MCF 10A (cell line): Measurements from ENCODE around the gene NUAK2. TPM values are rescaled to one million over a fixed set of nuclear protein-coding genes. Genes with fewer than 3 reads are reported as not detected.

Source experiments
- BruUV-seq: library from RNA; stranded (reverse); fragments of 400-500 nt; replicated peaks from 2 replicates; lab custom pipeline; 2021; lab: Mats Ljungman, UMichigan
- CTCF ChIA-PET: fragments of 300-600 bp; sonication (Branson Sonifier 250); formaldehyde crosslinking; extraction: SDS; loops from one replicate; lab custom pipeline; 2021; ENCODE audit warnings: antibody characterized with exemption, inconsistent platforms; lab: Yijun Ruan, JAX
- POLR2A ChIA-PET: fragments of 300-600, 350-650 bp; sonication (Branson Sonifier 250); formaldehyde crosslinking; extraction: SDS; loops from one replicate; lab custom pipeline; 2020; ENCODE audit warnings: antibody characterized with exemption, inconsistent platforms; lab: Yijun Ruan, JAX
- DNase-seq: peaks from one replicate; pipeline ENCODE4 v3.0.0-alpha.2; 2018; ENCODE audit not compliant: unreplicated experiment
- H3K27ac Mint-ChIP-seq: one replicate; pipeline ENCODE4 v1.8.0; 2022; ENCODE audit warnings: mild to moderate bottlenecking, low read depth, mixed read lengths; ENCODE audit not compliant: unreplicated experiment
- H3K27me3 Mint-ChIP-seq: one replicate; pipeline ENCODE4 v1.8.0; 2022; ENCODE audit warnings: mixed read lengths; ENCODE audit not compliant: insufficient read depth, unreplicated experiment
- H3K36me3 Mint-ChIP-seq: one replicate; pipeline ENCODE4 v1.8.0; 2022; ENCODE audit warnings: mild to moderate bottlenecking, moderate library complexity, mixed read lengths; ENCODE audit not compliant: insufficient read depth, unreplicated experiment
- H3K4me1 Mint-ChIP-seq: one replicate; pipeline ENCODE4 v1.8.0; 2022; ENCODE audit warnings: mixed read lengths; ENCODE audit not compliant: insufficient read depth, unreplicated experiment
- H3K4me3 Mint-ChIP-seq: one replicate; pipeline ENCODE4 v1.8.0; 2022; ENCODE audit warnings: mild to moderate bottlenecking, moderate library complexity, mixed read lengths; ENCODE audit not compliant: unreplicated experiment
- H3K9me3 Mint-ChIP-seq: one replicate; pipeline ENCODE4 v1.8.0; 2022; ENCODE audit warnings: mixed read lengths; ENCODE audit not compliant: unreplicated experiment
- CTCF ChIP-seq: fragments of 200-600 bp; IDR thresholded peaks from one replicate; pipeline ENCODE4 v1.8.0; 2022; ENCODE audit warnings: antibody characterized with exemption, mild to moderate bottlenecking; ENCODE audit not compliant: unreplicated experiment
- intact Hi-C: fragments of 100-400 bp; cut with micrococcal nuclease; formaldehyde crosslinking; loops from 2 replicates; pipeline ENCODE4 v1.14.1; 2022
- total RNA-seq: library from RNA; stranded (reverse); gene quantifications from 2 replicates; pipeline ENCODE4 v1.2.3, GENCODE V29; 2022

The NUAK2 gene
- total RNA-seq, 1 experiment from 2014 or later: 6.0 TPM

- Mint-ChIP-seq H3K36me3 (no peaks in the 10 kb centered on the region), H3K4me3 (no peak overlapping the region), H3K27me3 (peaks cover 58% of the 10 kb centered on the region), H3K27ac (no peak overlapping the region), H3K4me1 (peaks cover 5% of the 10 kb centered on the region), H3K9me3 (no peaks in the 10 kb centered on the region)
- no TSS peak for BruUV-seq
- CTCF ChIA-PET: interaction anchor here (0.7 to 17.4 kb wide), 8 partner anchors 9 to 142 kb away, joined by 3 to 393 read pairs (median 4); no protein-coding TSS in a partner anchor
- DNase-seq: no peak
- intact Hi-C loops: no loop called here
- POLR2A ChIA-PET: interaction anchor here (2.4 kb wide), 1 partner anchor 15 kb away, joined by 6 read pairs; no protein-coding TSS in a partner anchor
- TF ChIP-seq CTCF: no peak
Observed at GRCh38 chr1:205359771-205360565, 38.4 kb upstream of the NUAK2 start.

- H3K4me3 Mint-ChIP-seq: no peak overlapping the region
- no peaks in the 10 kb centered on the region for H3K36me3 Mint-ChIP-seq
- no TSS peak for BruUV-seq
- peaks cover 7% of the 10 kb centered on the region for H3K4me1 Mint-ChIP-seq
- TF ChIP-seq CTCF: no peak
- no peak for DNase-seq
- no peaks in the 10 kb centered on the region for H3K9me3 Mint-ChIP-seq
- H3K27ac Mint-ChIP-seq: no peak overlapping the region
- intact Hi-C loops: no loop called here
- H3K27me3 Mint-ChIP-seq: peaks cover 58% of the 10 kb centered on the region
- ChIA-PET CTCF (interaction anchor here (14.5 to 17.4 kb wide), 2 partner anchors 21 to 125 kb away, joined by 270 to 393 read pairs; no protein-coding TSS in a partner anchor), POLR2A (interaction anchor here (2.4 kb wide), 1 partner anchor 16 kb away, joined by 6 read pairs; no protein-coding TSS in a partner anchor)
Observed at GRCh38 chr1:205358579-205358978, 37.0 kb upstream of the NUAK2 start.

- Mint-ChIP-seq H3K4me1 (peaks cover 7% of the 10 kb centered on the region), H3K27me3 (peaks cover 55% of the 10 kb centered on the region), H3K9me3 (no peaks in the 10 kb centered on the region), H3K36me3 (no peaks in the 10 kb centered on the region), H3K4me3 (no peak overlapping the region), H3K27ac (no peak overlapping the region)
- BruUV-seq: no TSS peak
- no peak for TF ChIP-seq CTCF
- CTCF ChIA-PET: interaction anchor here (0.7 to 17.4 kb wide), 6 partner anchors 12 to 170 kb away, joined by 3 to 393 read pairs (median 186); no protein-coding TSS in a partner anchor
- POLR2A ChIA-PET: interaction anchor here (0.6 kb wide), 1 partner anchor 129 kb away, joined by 3 read pairs; no protein-coding TSS in a partner anchor
- no peak for DNase-seq
- intact Hi-C loops: no loop called here
Observed at GRCh38 chr1:205357567-205357966, 36.0 kb upstream of the NUAK2 start.

GRCh38 chr1:205356440-205357139 is 35.0 kb upstream of the NUAK2 start, which contains the start of gene KLHDC8A:
KLHDC8A (minus strand) TSS chr1:205356922; CDS start chr1:205343604, 13,318 bp downstream.
- CTCF ChIA-PET: interaction anchor here (0.6 to 17.4 kb wide), 9 partner anchors 13 to 342 kb away, joined by 3 to 393 read pairs (median 130); no protein-coding TSS in a partner anchor
- intact Hi-C loops: no loop called here
- POLR2A ChIA-PET: no interaction called here
- Mint-ChIP-seq H3K27me3 (peaks cover 45% of the 10 kb centered on the region), H3K4me3 (no peak within 1 kb of the TSS), H3K27ac (no peak within 1 kb of the TSS), H3K9me3 (no peaks in the 10 kb centered on the region), H3K36me3 (no peaks in the 10 kb centered on the region), H3K4me1 (peaks cover 13% of the 10 kb centered on the region)
- DNase-seq: no peak
- no peak for TF ChIP-seq CTCF
- BruUV-seq: no TSS peak
